ENCODE data around the gene UBE2J1. TPM values are rescaled to one million over a fixed set of nuclear protein-coding genes. Genes with fewer than 3 reads are reported as not detected.

UBE2J1 gene
- total and polyA plus RNA-seq, 9 of the 15 experiments (the other 6 are each of a cell fraction or from before 2014, with no cell fraction given), result 11.6 to 32.6 (median 22.0) TPM

DNA sequence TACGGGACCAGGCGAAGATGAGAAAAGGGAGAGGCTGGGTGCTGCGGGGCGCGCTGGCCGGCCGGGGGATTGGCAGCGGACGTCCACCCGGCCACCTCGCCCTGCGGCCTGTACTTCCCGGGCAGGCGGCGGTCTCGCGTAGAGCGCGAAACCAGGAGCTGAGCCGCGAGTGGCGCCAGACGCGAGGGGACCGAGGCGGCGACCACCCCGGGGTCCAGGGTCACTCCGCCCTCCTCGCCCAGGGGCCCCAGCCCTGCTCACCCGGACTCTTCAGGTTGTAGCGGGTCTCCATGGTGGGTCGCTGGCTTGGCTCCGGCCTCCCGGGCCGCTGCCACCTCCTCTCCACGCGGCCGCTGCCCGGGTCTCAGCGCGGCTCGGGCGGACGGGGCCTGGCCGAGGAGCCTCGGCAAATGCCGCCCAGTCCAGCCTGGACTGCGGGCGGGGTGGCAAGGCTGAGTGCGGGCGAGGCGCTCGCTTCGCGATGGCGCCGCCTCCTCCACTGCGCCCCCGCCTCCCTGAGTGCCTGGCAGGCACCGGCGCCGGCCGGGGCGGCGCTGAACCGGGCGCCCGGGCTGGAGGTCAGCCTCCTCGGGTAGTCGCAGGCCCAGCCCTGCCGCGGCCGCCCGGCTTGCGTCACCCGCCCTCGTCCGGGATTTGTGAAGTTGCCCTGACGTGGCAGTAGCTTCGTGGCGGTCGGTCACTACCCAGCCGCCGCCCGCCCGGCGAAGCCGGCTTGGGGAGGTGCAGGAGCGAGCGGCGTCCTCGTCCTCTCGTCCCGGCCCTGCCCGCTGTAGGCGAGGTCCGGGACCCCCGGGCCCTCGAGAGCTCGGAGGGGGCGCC is at the start of gene UBE2J1 (continued):
- TF ChIP-seq SIN3A (IDR thresholded peaks at IDR 0.05; ENCODE audit: borderline replicate concordance in 2 of 2, control insufficient read depth in 1 of 2, low read depth in 2 of 2, low read length in 2 of 2) (peak in 1 of 2 experiments; percentile 64; a peak in 1 of 4 replicates), NFRKB (IDR thresholded peaks at IDR 0.05; ENCODE audit: low read depth) (no peak; the same call in 1 of the 2 replicates), TRIM24 (IDR thresholded peaks at IDR 0.05) (no peak), CC2D1A (IDR thresholded peaks at IDR 0.05) (no peak), E2F6 (IDR thresholded peaks at IDR 0.05; ENCODE audit: borderline replicate concordance in 1 of 2, extremely low read depth in 1 of 2, insufficient read depth in 1 of 2, insufficient read length in 1 of 2, low read depth in 1 of 2, low read length in 1 of 2, poor library complexity in 1 of 2, severe bottlenecking in 1 of 2) (peak; percentile 53 to 81), DLX4 (CRISPR knock-in tag; IDR thresholded peaks at IDR 0.05) (no peak), ZNF274 (IDR thresholded peaks at IDR 0.05; ENCODE audit: borderline replicate concordance, low read depth, low read length) (no peak), RBM39 (optimal IDR thresholded peaks at IDR 0.05; ENCODE audit: low read depth, low read length) (no peak), TAF15 (IDR thresholded peaks at IDR 0.05; ENCODE audit: low read depth, low read length) (no peak), MGA (IDR thresholded peaks at IDR 0.05) (no peak; the same call in none of the 2 replicates), POLR2B (IDR thresholded peaks at IDR 0.05; ENCODE audit: low read depth, partially characterized antibody) (peak; percentile 46), CCAR2 (IDR thresholded peaks at IDR 0.05; ENCODE audit: low read depth, low read length) (no peak)
